T-helper 1 cell (primary cell): ENCODE results near the gene NPIPB9.
"Not testable (repeated sequence)": the region's sequence is repeated elsewhere in the genome, so short reads cannot be mapped to it uniquely, and the experiment has no call there.

Source experiments
- DNase-seq, 5 donors: peaks; one replicate each; pipeline ENCODE4 v3.0.0-alpha.2; 2012 to 2020
- total RNA-seq, 4 donors: gene quantifications; one replicate each; lab custom pipeline; 2026; lab: John Stamatoyannopoulos, UW

Gene NPIPB9
- 0 to 0.31 (median 0.06) reads per million in 4 donors for total RNA-seq

- not testable (repeated sequence) for DNase-seq
Observed at GRCh38 chr16:28751487-28751886, at the start of gene NPIPB9. NPIPB9 (plus strand) TSS chr16:28751787.

DNA sequence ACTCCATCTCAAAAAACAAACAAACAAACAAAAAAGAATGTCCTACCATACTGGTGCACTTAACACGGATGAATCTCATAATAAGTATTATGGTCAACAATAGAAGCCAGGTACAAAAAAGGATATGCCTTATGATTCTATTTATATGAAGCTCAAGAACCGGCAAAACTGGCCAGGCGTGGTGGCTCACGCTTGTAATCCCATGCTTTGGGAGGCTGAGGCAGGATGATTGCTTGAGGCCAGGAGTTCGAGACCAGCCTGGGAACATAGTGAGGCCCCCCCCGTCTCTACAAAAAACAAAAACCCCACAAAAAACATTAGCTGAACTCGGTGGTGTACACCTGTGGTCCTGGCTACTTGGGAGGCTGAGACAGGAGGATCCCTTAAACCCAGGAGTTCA, 47.3 kb upstream of the NPIPB9 start:
- not testable (repeated sequence) for DNase-seq

DNA sequence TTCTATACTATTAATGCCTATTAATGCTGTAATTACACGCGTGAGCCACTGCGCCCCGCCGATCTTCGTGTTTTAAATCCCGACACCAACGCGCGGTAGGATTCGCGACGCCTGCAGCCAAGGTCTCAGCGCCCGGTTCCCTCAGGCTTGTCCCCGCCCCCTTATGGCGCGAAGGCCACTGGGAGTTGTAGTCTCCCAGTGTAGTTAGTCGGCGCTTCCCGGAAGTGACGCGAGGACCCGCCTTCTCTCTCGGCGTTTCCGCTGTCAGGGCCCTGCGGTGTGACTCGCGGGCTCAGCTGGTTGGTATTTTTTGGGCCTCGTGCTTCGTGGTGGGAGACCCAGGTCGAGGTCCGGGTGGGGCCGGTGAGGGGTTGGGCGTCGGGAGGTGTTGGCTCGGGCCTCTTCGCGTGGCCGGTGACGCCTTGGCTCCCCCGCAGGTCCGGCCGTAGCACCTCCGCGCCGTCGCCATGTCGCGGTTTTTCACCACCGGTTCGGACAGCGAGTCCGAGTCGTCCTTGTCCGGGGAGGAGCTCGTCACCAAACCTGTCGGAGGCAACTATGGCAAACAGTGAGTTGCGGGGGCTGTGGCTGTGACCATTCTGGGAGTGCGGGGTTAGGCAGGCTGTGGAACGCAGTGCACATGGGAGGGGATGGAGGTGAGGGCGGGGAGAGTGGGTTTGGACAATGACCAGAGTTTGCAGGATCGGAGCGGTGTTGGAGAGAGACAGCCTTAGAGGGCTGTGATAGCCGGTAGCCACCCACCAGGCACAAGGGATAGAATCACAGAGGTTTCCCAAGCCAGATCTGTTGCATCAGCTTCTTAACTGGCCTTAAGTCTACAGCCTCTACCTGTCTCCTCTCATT, 40.1 kb upstream of the NPIPB9 start, which contains the start of gene EIF3C:
EIF3C (plus strand) TSS at position 245 of the 864 bp plus-strand sequence; CDS start at position 468, 223 bp downstream.
- not testable (repeated sequence) for DNase-seq

GRCh38 chr16:28722852-28723650, 28.5 kb upstream of the NPIPB9 start:
- not testable (repeated sequence) for DNase-seq

GRCh38 chr16:28731253-28731652, 20.3 kb upstream of the NPIPB9 start:
- DNase-seq = not testable (repeated sequence)

GRCh38 chr16:28732455-28733124, 19.0 kb upstream of the NPIPB9 start:
- not testable (repeated sequence) for DNase-seq

DNA sequence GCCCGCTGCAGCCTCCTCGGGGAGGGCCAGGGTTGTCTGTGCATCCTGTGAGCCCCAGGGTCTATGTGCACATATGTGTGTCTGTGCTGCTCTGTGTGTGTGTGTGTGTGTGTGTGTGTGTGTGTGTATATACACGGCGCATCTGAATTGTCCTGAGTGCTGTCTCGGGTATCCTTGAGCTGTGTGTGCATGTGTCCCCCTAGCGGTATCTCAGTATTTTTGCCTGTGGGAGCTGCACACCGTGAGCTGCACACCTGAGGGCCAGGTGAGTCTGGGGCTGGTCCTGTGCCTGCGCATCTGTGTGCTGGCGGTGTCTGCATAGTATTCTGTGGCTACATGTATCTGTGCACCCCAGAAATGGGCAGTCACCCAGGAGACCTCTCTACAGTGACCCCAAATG, 11.8 kb upstream of the NPIPB9 start:
- DNase-seq = not testable (repeated sequence)

GRCh38 chr16:28740631-28741030, 11.0 kb upstream of the NPIPB9 start:
- DNase-seq = not testable (repeated sequence)

- DNase-seq = not testable (repeated sequence)
Observed at GRCh38 chr16:28741295-28741694, 10.3 kb upstream of the NPIPB9 start.

GRCh38 chr16:28746618-28747350, 4.8 kb upstream of the NPIPB9 start:
- DNase-seq = not testable (repeated sequence)

DNA sequence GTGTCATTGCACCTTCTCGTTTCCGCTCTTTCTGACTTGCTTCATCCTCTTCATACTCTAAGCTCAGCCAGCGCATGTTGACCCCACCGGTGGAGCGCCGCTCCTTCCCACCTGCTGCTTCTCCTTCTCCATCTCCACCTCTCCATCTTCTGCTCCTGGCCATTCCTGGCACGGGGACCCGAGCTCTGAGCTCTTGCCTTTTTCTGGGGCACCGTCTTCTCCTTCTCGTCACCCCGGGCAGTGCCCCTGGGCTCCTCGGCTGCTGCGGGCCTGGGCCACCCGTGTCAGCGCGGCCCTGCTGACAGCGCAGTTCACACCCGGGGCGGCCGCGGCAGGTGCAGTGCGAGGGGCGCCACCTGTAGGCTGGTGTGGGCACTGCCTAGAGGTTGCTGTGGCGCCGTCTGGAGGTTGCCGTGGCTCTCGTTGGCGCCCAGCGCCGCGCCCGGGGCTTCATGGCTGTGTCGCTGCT, 1.6 kb upstream of the NPIPB9 start:
- peak in 4 of 5 donors; percentile 12 to 40 (median 25) for DNase-seq

- DNase-seq = not testable (repeated sequence)
Observed at GRCh38 chr16:28750469-28751067, 1.0 kb upstream of the NPIPB9 start.

GRCh38 chr16:28781697-28782096, 30.1 kb downstream of the NPIPB9 start:
- not testable (repeated sequence) for DNase-seq

- DNase-seq = not testable (repeated sequence)
Observed at GRCh38 chr16:28782357-28782756, 30.8 kb downstream of the NPIPB9 start.

- DNase-seq = peak; percentile 31 to 81 (median 50)
Observed at GRCh38 chr16:28802235-28803019, 50.8 kb downstream of the NPIPB9 start.

GRCh38 chr16:28807445-28808120, 56.0 kb downstream of the NPIPB9 start:
- not testable (repeated sequence) for DNase-seq

- no peak for DNase-seq
Observed at GRCh38 chr16:28820016-28820415, 68.4 kb downstream of the NPIPB9 start.

GRCh38 chr16:28820546-28820945, 69.0 kb downstream of the NPIPB9 start:
- DNase-seq = not testable (repeated sequence)

- no peak for DNase-seq
Observed at GRCh38 chr16:28821874-28822519, 70.4 kb downstream of the NPIPB9 start.
